ENCODE results near the gene WDR93.
"Not testable (repeated sequence)": the region's sequence is repeated elsewhere in the genome, so short reads cannot be mapped to it uniquely, and the experiment has no call there.

Gene WDR93

GRCh38 chr15:89778861-89779260 is 88.2 kb downstream of the WDR93 start:
- no peaks in the 10 kb centered on the region for H3K36me3 Mint-ChIP-seq

GRCh38 chr15:89780601-89781000 is 90.0 kb downstream of the WDR93 start:
- no peak overlapping the region for H3K27ac Mint-ChIP-seq
- no peaks in the 10 kb centered on the region for H3K36me3 Mint-ChIP-seq
- H3K4me3 Mint-ChIP-seq: no peak overlapping the region
- H3K4me1 Mint-ChIP-seq: no peaks in the 10 kb centered on the region
- H3K9me3 Mint-ChIP-seq: no peaks in the 10 kb centered on the region
- peaks cover 9% of the 10 kb centered on the region for H3K27me3 Mint-ChIP-seq

More at GRCh38 chr15:89778861-89779260, 88.2 kb downstream of the WDR93 start:
- Mint-ChIP-seq H3K27ac (no peak overlapping the region), H3K4me3 (no peak overlapping the region), H3K4me1 (no peaks in the 10 kb centered on the region), H3K9me3 (no peaks in the 10 kb centered on the region), H3K27me3 (peaks cover 10% of the 10 kb centered on the region)

GRCh38 chr15:89781055-89781454 is 90.4 kb downstream of the WDR93 start:
- H3K4me3 Mint-ChIP-seq: no peak overlapping the region
- H3K4me1 Mint-ChIP-seq: no peaks in the 10 kb centered on the region
- no peaks in the 10 kb centered on the region for H3K36me3 Mint-ChIP-seq
- peaks cover 7% of the 10 kb centered on the region for H3K27me3 Mint-ChIP-seq
- H3K27ac Mint-ChIP-seq: no peak overlapping the region
- no peaks in the 10 kb centered on the region for H3K9me3 Mint-ChIP-seq

- no peak overlapping the region for H3K27ac Mint-ChIP-seq
- no peak overlapping the region for H3K4me3 Mint-ChIP-seq
- peaks cover 6% of the 10 kb centered on the region for H3K27me3 Mint-ChIP-seq
- H3K36me3 Mint-ChIP-seq: no peaks in the 10 kb centered on the region
- no peaks in the 10 kb centered on the region for H3K4me1 Mint-ChIP-seq
- no peaks in the 10 kb centered on the region for H3K9me3 Mint-ChIP-seq
These were observed 91.4 kb downstream of the WDR93 start for GRCh38 chr15:89781891-89782618.

GRCh38 chr15:89782619-89782950 is 92.0 kb downstream of the WDR93 start:
- H3K4me1 Mint-ChIP-seq, H3K4me3 Mint-ChIP-seq, H3K27me3 Mint-ChIP-seq, H3K9me3 Mint-ChIP-seq, H3K27ac Mint-ChIP-seq, H3K36me3 Mint-ChIP-seq: not testable (repeated sequence)

GRCh38 chr15:89783111-89783860 is 92.7 kb downstream of the WDR93 start:
- Mint-ChIP-seq H3K9me3 (peaks cover 3% of the 10 kb centered on the region), H3K4me1 (no peaks in the 10 kb centered on the region), H3K4me3 (no peak overlapping the region), H3K36me3 (peaks cover 4% of the 10 kb centered on the region), H3K27me3 (peaks cover 4% of the 10 kb centered on the region), H3K27ac (no peak overlapping the region)

GRCh38 chr15:89783861-89784685 is 93.5 kb downstream of the WDR93 start:
- H3K27me3 Mint-ChIP-seq: peaks cover 3% of the 10 kb centered on the region
- no peaks in the 10 kb centered on the region for H3K4me1 Mint-ChIP-seq
- peaks cover 4% of the 10 kb centered on the region for H3K36me3 Mint-ChIP-seq
- no peak overlapping the region for H3K4me3 Mint-ChIP-seq
- H3K9me3 Mint-ChIP-seq: peaks cover 5% of the 10 kb centered on the region
- H3K27ac Mint-ChIP-seq: no peak overlapping the region

GRCh38 chr15:89784686-89784960 is 94.0 kb downstream of the WDR93 start:
- Mint-ChIP-seq H3K36me3 (peaks cover 4% of the 10 kb centered on the region), H3K27ac (no peak overlapping the region), H3K9me3 (peaks cover 5% of the 10 kb centered on the region), H3K4me1 (no peaks in the 10 kb centered on the region), H3K27me3 (peaks cover 2% of the 10 kb centered on the region), H3K4me3 (no peak overlapping the region)

GRCh38 chr15:89785064-89785773 is 94.6 kb downstream of the WDR93 start:
- Mint-ChIP-seq H3K27me3 (peaks cover 2% of the 10 kb centered on the region), H3K4me3 (no peak overlapping the region)

GRCh38 chr15:89785774-89786140 is 95.1 kb downstream of the WDR93 start:
- H3K36me3 Mint-ChIP-seq: peaks cover 4% of the 10 kb centered on the region
- no peaks in the 10 kb centered on the region for H3K4me1 Mint-ChIP-seq
- H3K9me3 Mint-ChIP-seq: peaks cover 5% of the 10 kb centered on the region
- H3K27me3 Mint-ChIP-seq: no peaks in the 10 kb centered on the region
- H3K27ac Mint-ChIP-seq: no peak overlapping the region
- H3K4me3 Mint-ChIP-seq: no peak overlapping the region

More at GRCh38 chr15:89785064-89785773, 94.6 kb downstream of the WDR93 start:
- no peaks in the 10 kb centered on the region for H3K4me1 Mint-ChIP-seq
- H3K9me3 Mint-ChIP-seq: peaks cover 5% of the 10 kb centered on the region
- H3K36me3 Mint-ChIP-seq: peaks cover 4% of the 10 kb centered on the region
- H3K27ac Mint-ChIP-seq: no peak overlapping the region

- peaks cover 4% of the 10 kb centered on the region for H3K36me3 Mint-ChIP-seq
- H3K27me3 Mint-ChIP-seq: no peaks in the 10 kb centered on the region
- no peaks in the 10 kb centered on the region for H3K4me1 Mint-ChIP-seq
- no peak overlapping the region for H3K27ac Mint-ChIP-seq
- no peak overlapping the region for H3K4me3 Mint-ChIP-seq
- peaks cover 5% of the 10 kb centered on the region for H3K9me3 Mint-ChIP-seq
These were observed 97.3 kb downstream of the WDR93 start for GRCh38 chr15:89787944-89788343.

GRCh38 chr15:89788585-89788984 is 98.0 kb downstream of the WDR93 start:
- H3K4me3 Mint-ChIP-seq, H3K27me3 Mint-ChIP-seq, H3K36me3 Mint-ChIP-seq, H3K9me3 Mint-ChIP-seq, H3K4me1 Mint-ChIP-seq, H3K27ac Mint-ChIP-seq: not testable (repeated sequence)

GRCh38 chr15:89790206-89790605 is 99.6 kb downstream of the WDR93 start:
- Mint-ChIP-seq H3K4me3 (no peak overlapping the region), H3K36me3 (peaks cover 4% of the 10 kb centered on the region), H3K27ac (no peak overlapping the region), H3K9me3 (peaks cover 5% of the 10 kb centered on the region), H3K4me1 (no peaks in the 10 kb centered on the region), H3K27me3 (no peaks in the 10 kb centered on the region)

GRCh38 chr15:89790661-89791060 is 100.0 kb downstream of the WDR93 start:
- Mint-ChIP-seq H3K27ac (no peak overlapping the region), H3K4me1 (no peaks in the 10 kb centered on the region), H3K9me3 (peaks cover 5% of the 10 kb centered on the region), H3K27me3 (no peaks in the 10 kb centered on the region), H3K4me3 (no peak overlapping the region), H3K36me3 (peaks cover 4% of the 10 kb centered on the region)

- no peak overlapping the region for H3K27ac Mint-ChIP-seq
- H3K27me3 Mint-ChIP-seq: no peaks in the 10 kb centered on the region
- no peaks in the 10 kb centered on the region for H3K4me1 Mint-ChIP-seq
- H3K36me3 Mint-ChIP-seq: peaks cover 4% of the 10 kb centered on the region
- peaks cover 5% of the 10 kb centered on the region for H3K9me3 Mint-ChIP-seq
- H3K4me3 Mint-ChIP-seq: no peak overlapping the region
These were observed 101.6 kb downstream of the WDR93 start for GRCh38 chr15:89792106-89792805.

Data from activated naive CD4-positive, alpha-beta T cell treated with anti-CD3 and anti-CD28 coated beads, Interleukin-2, amount 50 U/mL, for 24 hours (primary cell).